H1 (cell line): ENCODE results near the gene TMEM128. TPM values are rescaled to one million over a fixed set of nuclear protein-coding genes. Genes with fewer than 3 reads are reported as not detected.

Source experiments
- CTCF ChIA-PET: fragments of 300-600 bp; sonication (Branson Sonifier 250); formaldehyde crosslinking; loops from one replicate; lab custom pipeline; 2021; ENCODE audit not compliant: partially characterized antibody; lab: Charles Lee
- POLR2A ChIA-PET: fragments of 300-600 bp; sonication (Branson Sonifier 250); formaldehyde crosslinking; loops from one replicate; lab custom pipeline; 2021; ENCODE audit warnings: inconsistent platforms; ENCODE audit not compliant: partially characterized antibody; lab: Charles Lee
- DNase-seq, 2 experiments: peaks; one replicate each; pipeline versions ENCODE4 v3.0.0 to v3.0.0-alpha.2; 2010 to 2022; ENCODE audit warnings: low spot score in 2 of 2, low read depth in 1 of 2, mixed read lengths in 1 of 2
- FAIRE-seq: peaks from 2 replicates; lab custom pipeline; 2011; peaks lifted over from hg19 to GRCh38; lab: Jason Lieb, UNC
- H2AFZ ChIP-seq: 2 replicates; pipeline ENCODE4 v1.8.1; 2012; ENCODE audit warnings: low read length, inconsistent platforms
- H2AK5ac ChIP-seq: 2 replicates; pipeline ENCODE4 v1.6.1; 2013; ENCODE audit warnings: low read depth, low read length
- H2BK120ac ChIP-seq: replicated peaks from 2 replicates; pipeline ENCODE3; 2013; ENCODE audit warnings: low read depth, low read length, inconsistent platforms
- H2BK12ac ChIP-seq: 2 replicates; pipeline ENCODE4 v1.6.1; 2013; ENCODE audit warnings: low read depth, low read length
- H2BK15ac ChIP-seq: 2 replicates; pipeline ENCODE4 v1.6.1; 2013; ENCODE audit warnings: low read length
- H2BK20ac ChIP-seq: 2 replicates; pipeline ENCODE4 v1.6.1; 2013; ENCODE audit warnings: low read length
- H2BK5ac ChIP-seq: 2 replicates; pipeline ENCODE4 v1.6.1; 2013; ENCODE audit warnings: low read depth, low read length
- H3K14ac ChIP-seq: 2 replicates; pipeline ENCODE4 v1.6.1; 2013; ENCODE audit warnings: inconsistent platforms; ENCODE audit not compliant: insufficient read length
- H3K18ac ChIP-seq: 2 replicates; pipeline ENCODE4 v1.6.1; 2013; ENCODE audit warnings: low read length; ENCODE audit errors: extremely low read depth
- H3K23ac ChIP-seq: 2 replicates; pipeline ENCODE4 v1.6.1; 2013; ENCODE audit warnings: inconsistent platforms; ENCODE audit not compliant: insufficient read length
- H3K23me2 ChIP-seq: 2 replicates; pipeline ENCODE4 v1.6.1; 2013; ENCODE audit warnings: low read depth, low read length
- H3K27ac ChIP-seq: 2 replicates; pipeline ENCODE4 v1.6.1; 2011; ENCODE audit warnings: low read depth, low read length, inconsistent platforms
- H3K27me3 ChIP-seq, 4 experiments: replicated peaks in 1 of 4; 1 replicate in 1 of 4; 2 replicates in 3 of 4; pipeline versions ENCODE4 v1.6.1 to v1.8.1; 2011 to 2013; ENCODE audit warnings: low read length in 3 of 4, mild to moderate bottlenecking in 3 of 4, inconsistent platforms in 2 of 4, mixed read lengths in 2 of 4, moderate library complexity in 1 of 4; ENCODE audit not compliant: control insufficient read depth in 3 of 4, insufficient read depth in 3 of 4; ENCODE audit errors: extremely low read depth in 1 of 4
- H3K36me3 ChIP-seq, 4 experiments: 2 replicates each; pipeline versions ENCODE4 v1.6.1 to v1.8.1; 2011 to 2013; ENCODE audit warnings: mild to moderate bottlenecking in 4 of 4, low read length in 3 of 4, moderate library complexity in 2 of 4, control low read depth in 1 of 4, inconsistent platforms in 1 of 4; ENCODE audit not compliant: insufficient read depth in 4 of 4, control insufficient read depth in 2 of 4
- H3K4ac ChIP-seq: replicated peaks from 2 replicates; pipeline ENCODE3; 2013; ENCODE audit warnings: low read length, low read depth, mixed read lengths, inconsistent platforms; ENCODE audit not compliant: insufficient read length
- H3K4me1 ChIP-seq, 4 experiments: replicated peaks in 1 of 4; 1 replicate in 1 of 4; 2 replicates in 3 of 4; pipeline versions ENCODE4 v1.6.1 to v1.8.1; 2011 to 2013; ENCODE audit warnings: low read length in 3 of 4, inconsistent platforms in 2 of 4, mixed read lengths in 1 of 4; ENCODE audit not compliant: insufficient read depth in 4 of 4, control insufficient read depth in 3 of 4
- H3K4me2 ChIP-seq, 2 experiments: 2 replicates each; pipeline versions ENCODE4 v1.6.1 to v1.8.1; 2011 to 2013; ENCODE audit warnings: low read depth in 2 of 2, low read length in 2 of 2, control low read depth in 1 of 2, inconsistent platforms in 1 of 2, mild to moderate bottlenecking in 1 of 2; ENCODE audit not compliant: insufficient read depth in 1 of 2
- H3K4me3 ChIP-seq, 4 experiments: fragments of 200-600, 300-600 bp in 1 of 4; sonication (generic), shearing (Covaris generic), sonication (Bioruptor Twin) in 1 of 4; 2 replicates each; pipeline versions ENCODE4 v1.5.1 to v1.8.1; 2011 to 2016; ENCODE audit warnings: low read length in 4 of 4, low read depth in 3 of 4, control low read depth in 2 of 4, inconsistent platforms in 2 of 4, mild to moderate bottlenecking in 2 of 4, mixed read lengths in 1 of 4, moderate library complexity in 1 of 4; ENCODE audit not compliant: insufficient read depth in 2 of 4; ENCODE audit errors: extremely low read depth in 1 of 4
- H3K56ac ChIP-seq: replicated peaks from 2 replicates; pipeline ENCODE3; 2013; ENCODE audit warnings: low read depth, mild to moderate bottlenecking, mixed read lengths, low read length, inconsistent platforms; ENCODE audit not compliant: insufficient read length
- H3K79me1 ChIP-seq: 2 replicates; pipeline ENCODE4 v1.6.1; 2013; ENCODE audit warnings: low read depth, low read length, control low read depth
- H3K79me2 ChIP-seq, 2 experiments: 2 replicates each; pipeline versions ENCODE4 v1.6.1 to v1.8.1; 2012 to 2013; ENCODE audit warnings: low read length in 2 of 2, mild to moderate bottlenecking in 2 of 2, inconsistent platforms in 1 of 2; ENCODE audit not compliant: insufficient read depth in 2 of 2, control insufficient read depth in 1 of 2
- H3K9ac ChIP-seq, 4 experiments: replicated peaks in 1 of 4; 1 replicate in 1 of 4; 2 replicates in 3 of 4; pipeline versions ENCODE4 v1.6.1 to v1.8.1; 2011 to 2013; ENCODE audit warnings: low read depth in 3 of 4, low read length in 3 of 4, control low read depth in 2 of 4, mild to moderate bottlenecking in 2 of 4, moderate library complexity in 2 of 4, inconsistent platforms in 1 of 4; ENCODE audit errors: extremely low read depth in 1 of 4
- H3K9me3 ChIP-seq, 2 experiments: 2 replicates each; pipeline versions ENCODE4 v1.6.1 to v1.8.1; 2012 to 2013; ENCODE audit warnings: mild to moderate bottlenecking in 2 of 2, moderate library complexity in 2 of 2, control low read depth in 1 of 2, inconsistent platforms in 1 of 2, low read depth in 1 of 2, low read length in 1 of 2, mixed read lengths in 1 of 2; ENCODE audit not compliant: insufficient read depth in 2 of 2
- H4K20me1 ChIP-seq, 2 experiments: replicated peaks in 1 of 2; 2 replicates each; pipeline versions ENCODE3 to v1.8.1; 2011 to 2013; ENCODE audit warnings: inconsistent platforms in 2 of 2, low read length in 2 of 2, mild to moderate bottlenecking in 1 of 2; ENCODE audit not compliant: insufficient read depth in 2 of 2, control insufficient read depth in 1 of 2
- H4K5ac ChIP-seq: 2 replicates; pipeline ENCODE4 v1.6.1; 2013; ENCODE audit warnings: low read length, low read depth, mixed read lengths, inconsistent platforms; ENCODE audit not compliant: insufficient read length
- H4K8ac ChIP-seq: 2 replicates; pipeline ENCODE4 v1.8.0; 2013; ENCODE audit warnings: mild to moderate bottlenecking, moderate library complexity, low read length, inconsistent platforms; ENCODE audit not compliant: insufficient read depth; ENCODE audit errors: extremely low read depth
- H4K91ac ChIP-seq: replicated peaks from 2 replicates; pipeline ENCODE3; 2013; ENCODE audit warnings: low read length, mixed read lengths, inconsistent platforms; ENCODE audit not compliant: insufficient read length
- CHD2 ChIP-seq: IDR thresholded peaks from 2 replicates; pipeline ENCODE4 v1.6.1; 2012; ENCODE audit warnings: low read length, improper control_type of control experiment
- FOSL1 ChIP-seq: IDR thresholded peaks from 2 replicates; pipeline ENCODE4 v1.6.1; 2011; ENCODE audit warnings: mild to moderate bottlenecking, low read depth, low read length, moderate library complexity; ENCODE audit not compliant: insufficient read depth
- GABPA ChIP-seq: IDR thresholded peaks from 2 replicates; pipeline ENCODE4 v1.6.1; 2011; ENCODE audit warnings: mild to moderate bottlenecking, low read length, moderate library complexity, borderline replicate concordance; ENCODE audit not compliant: insufficient read depth
- KDM5A ChIP-seq: fragments of 200-600 bp; IDR thresholded peaks from 2 replicates; pipeline ENCODE4 v1.7.1; 2012; ENCODE audit warnings: mild to moderate bottlenecking, low read length, inconsistent platforms, mixed read lengths
- NANOG ChIP-seq: IDR thresholded peaks from 2 replicates; pipeline ENCODE4 v1.6.1; 2011; ENCODE audit warnings: low read length, low read depth, mild to moderate bottlenecking, inconsistent platforms; ENCODE audit not compliant: insufficient read depth, poor library complexity, severe bottlenecking
- NRF1 ChIP-seq: IDR thresholded peaks from 2 replicates; pipeline ENCODE4 v1.6.1; 2011; ENCODE audit warnings: mild to moderate bottlenecking, low read depth, low read length, improper control_type of control experiment
- RFX5 ChIP-seq: IDR thresholded peaks from 2 replicates; pipeline ENCODE4 v1.6.1; 2011; ENCODE audit warnings: low read depth, low read length, improper control_type of control experiment, borderline replicate concordance
- SIN3A ChIP-seq, 2 experiments: IDR thresholded peaks in 1 of 2; conservative IDR thresholded peaks in 1 of 2; 2 replicates each; pipeline ENCODE4 v1.6.1; 2011 to 2012; ENCODE audit warnings: low read length in 2 of 2, improper control_type of control experiment in 1 of 2, low read depth in 1 of 2, mild to moderate bottlenecking in 1 of 2
- TAF7 ChIP-seq: optimal IDR thresholded peaks from 2 replicates; pipeline ENCODE3; 2011; ENCODE audit warnings: low read depth, mild to moderate bottlenecking, inconsistent platforms, low read length, moderate library complexity, borderline replicate concordance
- TBP ChIP-seq: IDR thresholded peaks from 2 replicates; pipeline ENCODE4 v1.6.1; 2011; ENCODE audit warnings: low read depth, low read length, improper control_type of control experiment
- WGBS, 2 experiments: shearing (Covaris generic) in 1 of 2; methylation state at CpG; one replicate each; pipeline versions ENCODE4 v1.1.6 to v1.1.7; 2013 to 2015; ENCODE audit warnings: low lambda C conversion rate in 2 of 2, mixed read lengths in 2 of 2, inconsistent platforms in 1 of 2, low coverage in 1 of 2, missing lambda C conversion rate in 1 of 2; ENCODE audit not compliant: insufficient replicate concordance in 2 of 2, insufficient coverage in 1 of 2, insufficient read length in 1 of 2; ENCODE audit errors: extremely low coverage in 1 of 2, missing lambda C conversion rate in 1 of 2; 5-methylcytosine and 5-hydroxymethylcytosine counted together
- polyA plus RNA-seq, 7 experiments: library from polyadenylated mRNA; depleted of rRNA in 3 of 7; stranded (reverse) in 5 of 7; unstranded in 2 of 7; fragments of >200 nt in 5 of 7; fragments of 200-250 nt in 2 of 7; gene quantifications; 1 replicate in 5 of 7; 2 replicates in 1 of 7; 4 replicates in 1 of 7; pipeline versions ENCODE4 v1.2.1 to v1.2.3, GENCODE V29; 2011 to 2013; ENCODE audit warnings: missing spikeins in 2 of 7, mixed read lengths in 2 of 7
- total RNA-seq: library from RNA; stranded (reverse); fragmentation: NEBNext Ultra II Directional; extraction: Animal tissue kit (Norgen Biotek cat#: 25700); gene quantifications from 2 replicates; pipeline ENCODE4 v1.2.1, GENCODE V29; 2021
- TF ChIP-seq, protein P1 (sequence below): IDR thresholded peaks from 2 replicates; pipeline ENCODE4 v1.6.1; 2012; ENCODE audit warnings: inconsistent platforms
- TF ChIP-seq, protein P2 (sequence below): IDR thresholded peaks from 2 replicates; pipeline ENCODE4 v1.6.1; 2011; ENCODE audit warnings: low read length, improper control_type of control experiment

The TMEM128 gene
- total and polyA plus RNA-seq, 2 of the 8 experiments (the other 6 are each of a cell fraction or from before 2014, with no cell fraction given) = 17.7 to 33.6 TPM

DNA sequence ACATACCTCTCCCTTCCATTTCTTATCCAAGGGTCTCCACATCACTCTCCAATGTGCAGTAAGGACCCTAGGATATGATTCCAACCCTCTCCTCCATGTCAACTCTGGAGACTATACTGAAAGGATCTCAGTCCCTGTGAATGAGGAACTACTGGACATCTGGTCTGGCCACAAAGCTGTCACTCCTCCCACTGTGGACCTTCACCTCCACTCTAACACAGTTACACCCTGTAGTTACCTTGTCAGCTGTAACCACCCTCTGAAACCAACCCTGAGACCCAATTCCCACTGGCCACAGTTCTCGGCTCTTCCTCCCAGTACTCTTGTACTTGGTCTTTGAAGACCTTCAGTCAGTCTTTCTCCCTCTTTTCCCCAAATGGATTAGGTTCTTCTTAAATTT is 2.9 kb downstream of the TMEM128 start:
- no peak overlapping the region for H4K91ac ChIP-seq
- H2BK20ac ChIP-seq = no peak overlapping the region
- no peak overlapping the region for H2BK120ac ChIP-seq
- H3K23me2 ChIP-seq = peaks cover 8% of the 10 kb centered on the region
- no peak overlapping the region for H3K4ac ChIP-seq
- no peak overlapping the region for H3K18ac ChIP-seq
- peaks cover 0 to 3% of the 10 kb centered on the region in 2 experiments for H4K20me1 ChIP-seq
- peaks cover 0 to 25% (median 13%) of the 10 kb centered on the region in 4 experiments; a peak in 6 of 8 replicates for H3K36me3 ChIP-seq
- H3K27me3 ChIP-seq = no peaks in the 10 kb centered on the region
- CTCF ChIA-PET = no interaction called here
- no peaks in the 10 kb centered on the region for H3K9me3 ChIP-seq
- H3K4me2 ChIP-seq = no peak overlapping the region
- H2BK15ac ChIP-seq = no peak overlapping the region
- H2BK5ac ChIP-seq = no peak overlapping the region
- no peak overlapping the region for H3K56ac ChIP-seq
- H4K8ac ChIP-seq = no peak overlapping the region
- DNase-seq (no peak), FAIRE-seq (no peak)
- POLR2A ChIA-PET = no interaction called here
- H2AK5ac ChIP-seq = no peak overlapping the region
- peaks cover 3% of the 10 kb centered on the region; the same call in 1 of the 2 replicates for H3K79me1 ChIP-seq
- no peak overlapping the region for H3K14ac ChIP-seq
- no peak overlapping the region for H2BK12ac ChIP-seq
- no peak overlapping the region for H3K9ac ChIP-seq
- peaks cover 0 to 8% of the 10 kb centered on the region in 2 experiments; a peak in 2 of 4 replicates for H3K79me2 ChIP-seq
- no peak overlapping the region for H3K27ac ChIP-seq
- H3K4me3 ChIP-seq = no peak overlapping the region
- 81% methylated on average over 1 of the region's 1 CpG; no CpG with 5 or more reads in 1 of the 2 experiments for WGBS, 2 experiments
- H2AFZ ChIP-seq = no peak overlapping the region
- no peak overlapping the region for H4K5ac ChIP-seq
- no peak overlapping the region for H3K23ac ChIP-seq
- peaks cover 0 to 6% (median 3%) of the 10 kb centered on the region in 4 experiments; a peak in 5 of 7 replicates for H3K4me1 ChIP-seq
- TF ChIP-seq CHD2 (no peak), GABPA (no peak), TBP (no peak), TAF7 (no peak), RFX5 (no peak), NANOG (no peak), FOSL1 (no peak), KDM5A (no peak), NRF1 (no peak), SIN3A (conservative IDR thresholded peaks at IDR 0.05 in 1 of 2, IDR thresholded peaks at IDR 0.05 in 1 of 2; ENCODE audit: low read depth in 1 of 2, low read length in 2 of 2) (no peak)
- TF ChIP-seq, protein P1, sequence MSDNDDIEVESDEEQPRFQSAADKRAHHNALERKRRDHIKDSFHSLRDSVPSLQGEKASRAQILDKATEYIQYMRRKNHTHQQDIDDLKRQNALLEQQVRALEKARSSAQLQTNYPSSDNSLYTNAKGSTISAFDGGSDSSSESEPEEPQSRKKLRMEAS = no peak
- TF ChIP-seq, protein P2, sequence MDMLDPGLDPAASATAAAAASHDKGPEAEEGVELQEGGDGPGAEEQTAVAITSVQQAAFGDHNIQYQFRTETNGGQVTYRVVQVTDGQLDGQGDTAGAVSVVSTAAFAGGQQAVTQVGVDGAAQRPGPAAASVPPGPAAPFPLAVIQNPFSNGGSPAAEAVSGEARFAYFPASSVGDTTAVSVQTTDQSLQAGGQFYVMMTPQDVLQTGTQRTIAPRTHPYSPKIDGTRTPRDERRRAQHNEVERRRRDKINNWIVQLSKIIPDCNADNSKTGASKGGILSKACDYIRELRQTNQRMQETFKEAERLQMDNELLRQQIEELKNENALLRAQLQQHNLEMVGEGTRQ = no peak
